Cardiac muscle cell (in vitro differentiated cells and primary cell): ENCODE data around the gene CHCT1. TPM values are rescaled to one million over a fixed set of nuclear protein-coding genes. Genes with fewer than 3 reads are reported as not detected.

Experiments
- DNase-seq, 2 donors: peaks; one replicate each; pipeline versions ENCODE4 v3.0.0 to v3.0.0-alpha.2; 2010 to 2017; ENCODE audit warnings: low read depth in 1 of 2, low spot score in 1 of 2
- H3K27ac ChIP-seq: fragments of 200-600 bp; sonication (generic); 2 replicates; pipeline ENCODE4 v1.5.1; 2016
- H3K27me3 ChIP-seq: fragments of 200-600 bp; sonication (generic); 2 replicates; pipeline ENCODE4 v1.6.0; 2016; ENCODE audit warnings: control low read depth
- H3K36me3 ChIP-seq: fragments of 200-600 bp; sonication (generic); 2 replicates; pipeline ENCODE4 v1.5.1; 2016; ENCODE audit warnings: control low read depth
- H3K4me1 ChIP-seq: fragments of 200-600 bp; sonication (generic); 2 replicates; pipeline ENCODE4 v1.8.1; 2017; ENCODE audit warnings: low read depth, mild to moderate bottlenecking, mixed run types
- H3K4me3 ChIP-seq: fragments of 200-600 bp; sonication (generic); 2 replicates; pipeline ENCODE4 v1.5.1; 2016; ENCODE audit warnings: mild to moderate bottlenecking
- H3K9me3 ChIP-seq: fragments of 200-600 bp; sonication (generic); 2 replicates; pipeline ENCODE4 v1.5.1; 2017; ENCODE audit warnings: low read depth, mild to moderate bottlenecking, control low read depth
- CTCF ChIP-seq: IDR thresholded peaks from 2 replicates; pipeline ENCODE4 v1.5.1; 2012; ENCODE audit warnings: low read depth, mild to moderate bottlenecking, low read length
- polyA plus RNA-seq: library from polyadenylated mRNA; unstranded; fragments of >200 nt; fragmentation: Nextera tagmentation; extraction: Ambion mirVana; gene quantifications from 2 replicates; pipeline ENCODE4 v1.2.1, GENCODE V29; 2016
- total RNA-seq: library from RNA; depleted of rRNA; stranded (reverse); fragments of >200 nt; gene quantifications from 2 replicates; pipeline ENCODE4 v1.2.3, GENCODE V29; 2016

CHCT1 gene
- total and polyA plus RNA-seq, 2 experiments from 2014 or later = not detected

- no peak for TF ChIP-seq CTCF
- Histone ChIP-seq H3K9me3 (no peaks in the 10 kb centered on the region), H3K27ac (no peak overlapping the region), H3K27me3 (no peaks in the 10 kb centered on the region), H3K4me1 (peaks cover 14% of the 10 kb centered on the region), H3K36me3 (no peaks in the 10 kb centered on the region), H3K4me3 (no peak overlapping the region)
- DNase-seq = no peak
Observed at GRCh38 chr17:60395508-60396065, 26.7 kb upstream of the CHCT1 start.

- H3K36me3 ChIP-seq = no peaks in the 10 kb centered on the region
- TF ChIP-seq CTCF = no peak
- peaks cover 13% of the 10 kb centered on the region for H3K4me1 ChIP-seq
- peak overlapping the region; percentile 52 for H3K27ac ChIP-seq
- H3K9me3 ChIP-seq = no peaks in the 10 kb centered on the region
- H3K27me3 ChIP-seq = no peaks in the 10 kb centered on the region
- DNase-seq = no peak
- no peak overlapping the region for H3K4me3 ChIP-seq
Observed at GRCh38 chr17:60396412-60396811, 25.9 kb upstream of the CHCT1 start.

GRCh38 chr17:60398227-60398959 is 23.9 kb upstream of the CHCT1 start:
- Histone ChIP-seq H3K36me3 (no peaks in the 10 kb centered on the region), H3K4me1 (peaks cover 8% of the 10 kb centered on the region), H3K27me3 (no peaks in the 10 kb centered on the region), H3K4me3 (no peak overlapping the region), H3K9me3 (no peaks in the 10 kb centered on the region), H3K27ac (no peak overlapping the region)
- DNase-seq = no peak
- TF ChIP-seq CTCF = no peak

- Histone ChIP-seq H3K36me3 (no peaks in the 10 kb centered on the region), H3K27me3 (no peaks in the 10 kb centered on the region), H3K4me3 (no peak overlapping the region), H3K4me1 (peaks cover 12% of the 10 kb centered on the region), H3K27ac (no peak overlapping the region), H3K9me3 (no peaks in the 10 kb centered on the region)
- no peak for DNase-seq
- TF ChIP-seq CTCF = no peak
Observed at GRCh38 chr17:60401819-60402218, 20.5 kb upstream of the CHCT1 start.

GRCh38 chr17:60403523-60403810 is 18.8 kb upstream of the CHCT1 start:
- H3K4me3 ChIP-seq = no peak overlapping the region
- no peak for DNase-seq
- no peak for TF ChIP-seq CTCF
- H3K4me1 ChIP-seq = peaks cover 11% of the 10 kb centered on the region
- H3K27ac ChIP-seq = no peak overlapping the region
- H3K27me3 ChIP-seq = no peaks in the 10 kb centered on the region
- H3K36me3 ChIP-seq = no peaks in the 10 kb centered on the region
- H3K9me3 ChIP-seq = no peaks in the 10 kb centered on the region
